Endometrium (tissue), 2 donors: ENCODE measurements around the gene GTF2A1.

Experiments
- FAIRE-seq: peaks from 2 replicates; lab custom pipeline; 2012; peaks lifted over from hg19 to GRCh38; lab: Jason Lieb, UNC
- donor health status: control.
- donor health status: control.

Gene GTF2A1

DNA sequence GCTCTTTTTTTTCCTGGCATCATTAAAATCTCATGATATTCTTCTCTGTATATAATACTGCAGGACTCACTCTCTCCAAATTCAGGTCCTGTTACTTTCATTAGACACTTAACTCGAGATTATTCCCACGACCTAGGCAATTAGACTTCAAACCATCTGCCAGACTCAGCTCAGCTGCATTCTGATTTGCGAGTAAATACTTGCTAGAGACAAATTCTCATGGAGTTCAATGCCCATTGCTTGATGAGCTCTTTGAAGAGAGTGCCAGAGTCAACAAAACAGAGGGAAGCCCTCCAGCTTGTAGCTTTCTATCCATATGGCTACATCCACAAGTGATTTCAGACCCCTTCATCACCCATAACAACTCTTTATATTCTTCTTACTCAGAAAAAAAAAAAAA is 88.3 kb downstream of the GTF2A1 start:
- no peak for FAIRE-seq

DNA sequence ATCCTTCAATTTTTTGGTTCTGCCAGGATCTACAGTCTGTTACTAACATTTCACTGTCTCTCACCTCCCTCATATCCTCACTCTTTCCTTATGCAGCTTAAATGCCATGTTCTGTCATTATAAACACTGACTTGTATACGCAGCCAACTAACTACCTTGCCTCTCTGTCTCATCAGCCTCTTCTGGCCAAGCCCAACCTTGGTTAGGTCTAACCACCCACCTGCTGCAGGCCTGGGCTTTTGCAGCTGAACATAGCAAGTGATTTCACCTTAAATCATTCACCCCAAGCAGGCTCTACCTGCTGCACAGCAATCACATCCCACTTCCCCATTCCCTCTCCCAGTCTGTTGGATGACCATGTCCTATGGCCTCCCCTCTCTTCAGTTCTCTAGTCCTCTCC is 91.5 kb downstream of the GTF2A1 start:
- no peak for FAIRE-seq

- no peak for FAIRE-seq
These were observed 93.0 kb downstream of the GTF2A1 start for GRCh38 chr14:81127785-81128184.

GRCh38 chr14:81125536-81125935 is 95.2 kb downstream of the GTF2A1 start:
- no peak for FAIRE-seq
